ENCODE results near the gene HBP1.

DNA sequence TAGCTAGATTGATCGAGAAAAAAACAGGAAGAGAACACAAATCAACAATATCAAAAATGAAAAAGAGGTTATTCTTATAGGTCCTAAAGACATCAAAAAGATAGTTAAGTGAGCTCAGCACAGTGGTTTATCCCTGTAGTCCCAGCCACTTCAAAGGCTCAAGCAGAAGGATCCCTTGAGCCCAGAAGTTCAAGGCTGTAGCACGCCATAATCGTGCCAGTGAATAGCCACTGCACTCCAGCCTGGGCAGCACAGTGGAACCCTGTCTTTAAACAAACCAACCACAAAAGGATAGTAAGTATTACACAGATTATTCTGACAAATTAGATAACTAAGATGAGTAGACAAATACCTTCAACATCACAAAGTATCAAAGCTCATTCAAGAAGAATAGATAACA lies 83.2 kb downstream of the HBP1 start:
- TF ChIP-seq POLR2A (IDR thresholded peaks at IDR 0.05) = no peak
- TF ChIP-seq EP300 (IDR thresholded peaks at IDR 0.05; ENCODE audit: low read depth) = no peak
